ENCODE data around the gene C1orf174.

Gene C1orf174

DNA sequence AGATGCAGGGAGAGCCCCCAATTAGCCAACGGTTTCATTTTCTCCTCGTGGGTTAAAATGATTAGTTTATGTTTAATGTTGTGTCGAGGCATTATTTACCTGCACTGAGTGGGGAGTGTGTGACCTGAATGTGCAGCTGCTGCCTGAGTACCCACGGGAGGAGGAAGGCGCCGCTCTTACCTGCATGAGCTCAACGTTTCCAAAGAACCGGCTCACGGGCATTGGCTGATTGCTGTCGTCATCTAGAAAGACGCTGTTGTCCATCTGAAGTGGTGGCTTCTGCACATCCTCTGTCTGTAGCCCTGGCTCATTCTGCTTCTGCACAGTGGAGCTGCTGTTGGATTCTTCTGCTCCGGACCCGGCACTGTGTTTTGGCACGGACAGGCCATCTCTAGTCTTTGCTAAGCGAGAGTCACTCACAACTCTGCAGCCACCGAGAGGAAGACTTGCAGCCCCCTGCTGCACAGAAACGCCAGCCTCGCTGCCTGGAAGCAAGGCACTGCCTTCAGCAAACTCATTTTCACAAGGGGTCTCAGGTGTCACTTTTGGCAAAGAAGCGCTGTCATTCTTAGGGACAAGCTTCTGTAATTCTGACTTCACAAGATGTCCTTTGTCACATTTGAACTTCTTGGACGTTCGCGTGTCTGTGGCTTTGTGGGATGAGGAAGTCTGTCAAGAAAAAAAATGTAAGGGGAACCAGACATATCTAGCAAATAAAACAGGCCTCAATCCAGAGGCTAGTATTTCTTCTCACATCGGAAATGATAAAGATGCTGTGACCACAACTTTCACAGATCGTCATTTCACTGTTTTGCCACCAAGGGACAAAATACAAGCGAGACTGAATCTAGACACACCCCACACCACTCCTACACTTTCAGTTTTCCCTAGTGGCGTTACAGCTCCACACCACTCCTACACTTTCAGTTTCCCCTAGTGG is 9.4 kb downstream of the C1orf174 start:
- peak; percentile 83 for FAIRE-seq

GRCh38 chr1:3889936-3890335 is 10.1 kb downstream of the C1orf174 start:
- no peak for TF ChIP-seq POLR2A (IDR thresholded peaks at IDR 0.05; ENCODE audit: low read depth, low read length)
- no peak for TF ChIP-seq POLR2AphosphoS5 (IDR thresholded peaks at IDR 0.05; ENCODE audit: low read depth, low read length)
- TF ChIP-seq TAF1 (IDR thresholded peaks at IDR 0.05; ENCODE audit: low read depth, low read length): no peak
- no peak for TF ChIP-seq PAX5 (IDR thresholded peaks at IDR 0.05; ENCODE audit: insufficient read depth, low read length, severe bottlenecking)
- TF ChIP-seq SPI1 (IDR thresholded peaks at IDR 0.05; ENCODE audit: low read depth, low read length): no peak
- no peak for DNase-seq (ENCODE audit: insufficient read length, low spot score)
- no peak for FAIRE-seq

More for the DNA sequence above, 9.4 kb downstream of the C1orf174 start:
- no peak for TF ChIP-seq POLR2A (IDR thresholded peaks at IDR 0.05; ENCODE audit: low read depth, low read length)
- peak; percentile 12; the same call in 1 of the 2 replicates for TF ChIP-seq SPI1 (IDR thresholded peaks at IDR 0.05; ENCODE audit: low read depth, low read length)
- no peak for DNase-seq (ENCODE audit: insufficient read length, low spot score)

DNA sequence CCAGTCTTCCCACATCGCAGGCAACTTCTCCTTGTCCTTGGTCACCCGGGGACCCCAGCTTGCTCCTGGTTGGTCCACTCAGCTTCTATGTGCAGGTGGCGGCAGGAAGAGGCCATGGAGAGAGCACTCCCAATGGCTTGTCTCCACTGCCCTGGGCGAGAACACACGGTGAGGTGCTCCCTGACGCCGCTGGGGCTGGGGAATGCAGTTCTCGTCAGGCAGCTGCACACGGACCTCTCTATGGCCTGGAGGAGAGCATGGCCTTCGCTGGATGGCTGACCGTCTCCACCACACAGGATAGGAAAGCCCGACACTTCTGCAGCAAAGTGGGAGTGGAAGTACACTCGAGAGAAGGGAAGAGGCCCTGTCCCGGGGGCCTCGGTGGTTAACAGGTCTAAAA is 11.8 kb downstream of the C1orf174 start:
- TF ChIP-seq POLR2A (IDR thresholded peaks at IDR 0.05; ENCODE audit: low read depth, low read length) (no peak), SPI1 (IDR thresholded peaks at IDR 0.05; ENCODE audit: low read depth, low read length) (no peak), TAF1 (IDR thresholded peaks at IDR 0.05; ENCODE audit: low read depth, low read length) (no peak), POU2F2 (IDR thresholded peaks at IDR 0.05; ENCODE audit: low read depth, low read length) (no peak), POLR2AphosphoS5 (IDR thresholded peaks at IDR 0.05; ENCODE audit: low read depth, low read length) (no peak), PAX5 (IDR thresholded peaks at IDR 0.05; ENCODE audit: insufficient read depth, low read length, severe bottlenecking) (no peak)
- DNase-seq (ENCODE audit: insufficient read length, low spot score) (no peak), FAIRE-seq (no peak)

DNA sequence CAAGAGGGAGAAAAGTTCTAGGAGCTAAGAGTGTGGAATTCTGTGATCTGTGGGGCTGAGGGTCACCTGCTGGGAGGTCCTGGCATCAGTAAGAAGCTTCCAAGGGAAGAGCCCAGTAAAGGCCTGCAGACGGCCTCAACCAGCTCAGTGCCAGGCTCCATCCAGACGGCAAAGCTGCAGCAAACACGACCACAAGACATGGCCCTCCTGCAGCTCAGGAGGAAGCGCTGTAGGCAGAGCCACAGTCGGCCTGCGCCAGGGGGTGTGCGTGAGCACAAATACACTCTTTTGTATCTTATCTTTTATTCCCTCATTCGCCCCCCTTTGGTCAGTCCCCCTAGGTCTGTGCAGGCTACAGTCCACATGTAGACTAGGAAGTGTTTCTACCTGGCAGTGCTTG is 13.4 kb downstream of the C1orf174 start:
- FAIRE-seq (no peak), DNase-seq (ENCODE audit: insufficient read length, low spot score) (no peak)
- TF ChIP-seq POU2F2 (IDR thresholded peaks at IDR 0.05; ENCODE audit: low read depth, low read length) (no peak), PAX5 (IDR thresholded peaks at IDR 0.05; ENCODE audit: insufficient read depth, low read length, severe bottlenecking) (no peak), TAF1 (IDR thresholded peaks at IDR 0.05; ENCODE audit: low read depth, low read length) (no peak), POLR2AphosphoS5 (IDR thresholded peaks at IDR 0.05; ENCODE audit: low read depth, low read length) (no peak), SPI1 (IDR thresholded peaks at IDR 0.05; ENCODE audit: low read depth, low read length) (no peak), POLR2A (IDR thresholded peaks at IDR 0.05; ENCODE audit: low read depth, low read length) (no peak)

GRCh38 chr1:3886106-3886670 is 13.9 kb downstream of the C1orf174 start:
- TF ChIP-seq PAX5 (IDR thresholded peaks at IDR 0.05; ENCODE audit: insufficient read depth, low read length, severe bottlenecking) (no peak), POU2F2 (IDR thresholded peaks at IDR 0.05; ENCODE audit: low read depth, low read length) (no peak), SPI1 (IDR thresholded peaks at IDR 0.05; ENCODE audit: low read depth, low read length) (no peak), POLR2AphosphoS5 (IDR thresholded peaks at IDR 0.05; ENCODE audit: low read depth, low read length) (no peak), TAF1 (IDR thresholded peaks at IDR 0.05; ENCODE audit: low read depth, low read length) (no peak), POLR2A (IDR thresholded peaks at IDR 0.05; ENCODE audit: low read depth, low read length) (no peak)
- no peak for DNase-seq (ENCODE audit: insufficient read length, low spot score)
- no peak for FAIRE-seq

DNA sequence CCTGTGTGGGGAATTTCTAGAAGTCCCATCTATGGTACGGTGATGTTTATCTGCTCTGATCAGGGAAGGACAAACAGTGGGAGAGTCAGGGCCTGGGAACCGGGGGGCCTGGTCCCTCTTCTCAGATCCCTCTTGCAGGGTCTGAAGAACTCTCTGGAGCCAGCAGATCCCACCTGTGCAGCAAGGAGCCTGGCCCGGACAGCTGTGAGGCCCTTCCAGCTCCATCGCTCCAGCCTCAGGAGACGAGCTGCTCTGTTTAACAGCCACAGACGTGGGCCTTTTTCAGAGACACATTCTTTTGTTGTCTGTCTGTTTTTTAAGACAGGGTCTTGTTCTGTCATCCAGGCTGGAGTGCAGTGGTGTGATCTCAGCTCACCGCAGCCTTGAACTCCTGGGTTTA is 14.5 kb downstream of the C1orf174 start:
- FAIRE-seq (no peak), DNase-seq (ENCODE audit: insufficient read length, low spot score) (no peak)
- no peak for TF ChIP-seq SPI1 (IDR thresholded peaks at IDR 0.05; ENCODE audit: low read depth, low read length)
- no peak for TF ChIP-seq TAF1 (IDR thresholded peaks at IDR 0.05; ENCODE audit: low read depth, low read length)
- no peak for TF ChIP-seq POU2F2 (IDR thresholded peaks at IDR 0.05; ENCODE audit: low read depth, low read length)

GRCh38 chr1:3884966-3885365 is 15.1 kb downstream of the C1orf174 start:
- TF ChIP-seq POU2F2 (IDR thresholded peaks at IDR 0.05; ENCODE audit: low read depth, low read length): no peak
- no peak for TF ChIP-seq PAX5 (IDR thresholded peaks at IDR 0.05; ENCODE audit: insufficient read depth, low read length, severe bottlenecking)
- TF ChIP-seq POLR2A (IDR thresholded peaks at IDR 0.05; ENCODE audit: low read depth, low read length): no peak
- no peak for TF ChIP-seq TAF1 (IDR thresholded peaks at IDR 0.05; ENCODE audit: low read depth, low read length)
- TF ChIP-seq SPI1 (IDR thresholded peaks at IDR 0.05; ENCODE audit: low read depth, low read length): no peak
- TF ChIP-seq POLR2AphosphoS5 (IDR thresholded peaks at IDR 0.05; ENCODE audit: low read depth, low read length): no peak
- FAIRE-seq (no peak), DNase-seq (ENCODE audit: insufficient read length, low spot score) (no peak)

DNA sequence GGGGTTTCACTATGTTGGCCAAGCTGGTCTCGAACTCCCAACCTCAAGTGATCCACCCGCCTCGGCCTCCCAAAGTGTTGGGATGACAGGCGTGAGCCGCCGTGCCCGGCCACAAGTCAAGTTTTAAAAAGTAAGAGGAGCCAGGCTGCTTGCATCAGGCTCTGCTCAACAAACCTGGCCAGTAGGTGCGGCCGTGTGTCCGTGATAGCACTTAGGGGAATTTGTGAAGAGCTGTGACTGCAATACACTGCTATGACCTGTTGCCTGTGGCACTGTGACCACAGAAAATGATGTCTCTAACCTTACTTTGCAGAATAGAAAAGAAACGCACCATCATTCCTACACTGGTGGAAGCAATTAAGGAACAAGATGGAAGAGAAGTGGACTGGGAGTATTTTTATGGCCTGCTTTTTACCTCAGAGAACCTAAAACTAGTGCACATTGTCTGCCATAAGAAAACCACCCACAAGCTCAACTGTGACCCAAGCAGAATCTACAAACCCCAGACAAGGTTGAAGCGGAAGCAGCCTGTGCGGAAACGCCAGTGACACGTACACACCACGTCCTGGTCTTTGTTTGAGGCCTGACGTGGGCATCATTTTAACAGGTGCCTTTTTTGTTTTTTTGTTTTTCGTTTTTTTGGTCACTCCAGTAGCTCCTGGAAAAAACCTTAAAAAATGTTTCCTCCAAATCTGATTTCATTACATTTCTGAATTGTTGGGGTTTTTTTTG is 16.7 kb downstream of the C1orf174 start:
- no peak for FAIRE-seq

GRCh38 chr1:3881193-3881480 is 18.9 kb downstream of the C1orf174 start:
- TF ChIP-seq SPI1 (IDR thresholded peaks at IDR 0.05; ENCODE audit: low read depth, low read length): 0 out of 2 replicates have a peak, but pooled peaks have one; percentile 5
- no peak for TF ChIP-seq POU2F2 (IDR thresholded peaks at IDR 0.05; ENCODE audit: low read depth, low read length)
- no peak for TF ChIP-seq POLR2A (IDR thresholded peaks at IDR 0.05; ENCODE audit: low read depth, low read length)
- no peak for TF ChIP-seq POLR2AphosphoS5 (IDR thresholded peaks at IDR 0.05; ENCODE audit: low read depth, low read length)
- TF ChIP-seq PAX5 (IDR thresholded peaks at IDR 0.05; ENCODE audit: insufficient read depth, low read length, severe bottlenecking): no peak
- FAIRE-seq (no peak), DNase-seq (ENCODE audit: insufficient read length, low spot score) (no peak)

More for the DNA sequence above, 16.7 kb downstream of the C1orf174 start:
- no peak for TF ChIP-seq PAX5 (IDR thresholded peaks at IDR 0.05; ENCODE audit: insufficient read depth, low read length, severe bottlenecking)
- no peak for TF ChIP-seq TAF1 (IDR thresholded peaks at IDR 0.05; ENCODE audit: low read depth, low read length)
- no peak for TF ChIP-seq POU2F2 (IDR thresholded peaks at IDR 0.05; ENCODE audit: low read depth, low read length)
- no peak for TF ChIP-seq POLR2A (IDR thresholded peaks at IDR 0.05; ENCODE audit: low read depth, low read length)
- no peak for TF ChIP-seq POLR2AphosphoS5 (IDR thresholded peaks at IDR 0.05; ENCODE audit: low read depth, low read length)
- no peak for TF ChIP-seq SPI1 (IDR thresholded peaks at IDR 0.05; ENCODE audit: low read depth, low read length)
- DNase-seq (ENCODE audit: insufficient read length, low spot score): no peak
